ENCODE results near the gene OTX1. TPM values are rescaled to one million over a fixed set of nuclear protein-coding genes. Genes with fewer than 3 reads are reported as not detected.

The OTX1 gene
- total RNA-seq, 2 donors from 2014 or later = 0.07 TPM; not detected in 1

- no peaks in the 10 kb centered on the region for H3K9me3 Mint-ChIP-seq
- peaks cover 72% of the 10 kb centered on the region for H3K4me1 Mint-ChIP-seq (ENCODE audit: low read depth)
- H3K27ac Mint-ChIP-seq = peak overlapping the region; percentile 43
- ATAC-seq (replicated peaks in 1 of 2) (peak in 1 of 2 donors; percentile 39), DNase-seq (peak in 1 of 2 donors; percentile 37)
- peaks cover 3 to 4% of the 10 kb centered on the region in 2 donors for H3K36me3 Mint-ChIP-seq (ENCODE audit: insufficient read depth in 2 of 2)
- H3K4me3 Mint-ChIP-seq = peak overlapping the region; percentile 88 to 91
- H3K27me3 Mint-ChIP-seq (ENCODE audit: low read depth) = peaks cover 84% of the 10 kb centered on the region
Observed at GRCh38 chr2:63049970-63050333, 678 bp upstream of the OTX1 start.

DNA sequence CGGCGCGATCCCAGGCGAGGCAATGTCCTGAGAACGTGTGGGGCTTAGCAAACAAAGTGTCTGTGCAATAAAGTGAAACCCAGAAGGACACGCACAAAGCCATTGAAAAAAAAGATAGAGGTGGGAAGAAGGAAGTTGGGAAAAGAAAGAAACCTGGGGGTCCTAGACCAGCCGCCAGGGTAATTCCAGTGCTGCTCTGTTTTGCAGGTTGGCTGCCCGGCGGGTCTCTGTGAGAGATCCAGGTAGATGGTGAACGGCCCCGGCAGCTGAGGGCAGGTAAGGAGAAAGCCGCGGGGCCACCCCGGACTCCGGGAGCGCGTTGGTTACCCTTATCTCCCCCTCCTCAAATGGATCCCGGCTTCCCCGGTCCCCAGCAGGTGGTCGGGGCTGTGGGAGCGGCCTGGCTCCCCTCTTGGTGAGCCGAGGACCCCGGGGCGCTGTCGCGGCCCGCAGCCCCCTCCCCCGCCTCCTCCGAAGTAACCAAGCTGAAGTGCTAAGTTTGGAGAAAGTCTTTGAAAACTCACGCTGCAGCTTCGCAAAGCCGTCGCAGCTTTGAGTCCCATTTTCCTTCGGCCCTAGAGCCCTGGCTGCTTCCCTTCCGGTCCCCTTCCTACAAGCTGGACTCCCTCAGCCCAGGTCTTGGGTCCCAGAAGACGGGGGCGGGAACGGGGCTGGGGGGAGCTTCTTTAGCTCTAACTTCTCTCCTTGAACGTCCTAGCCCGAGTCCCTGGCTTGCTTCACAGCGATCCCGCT is 588 bp downstream of the OTX1 start:
- Mint-ChIP-seq H3K4me1 (ENCODE audit: low read depth) (peaks cover 82% of the 10 kb centered on the region), H3K4me3 (peak overlapping the region; percentile 83 to 84), H3K36me3 (ENCODE audit: insufficient read depth in 2 of 2) (peaks cover 3 to 4% of the 10 kb centered on the region in 2 donors), H3K27ac (no peak overlapping the region), H3K27me3 (ENCODE audit: low read depth) (peaks cover 84% of the 10 kb centered on the region), H3K9me3 (no peaks in the 10 kb centered on the region)
- DNase-seq (peak; percentile 22 to 29), ATAC-seq (replicated peaks in 1 of 2) (no peak)

GRCh38 chr2:63051795-63052333 is 1.2 kb downstream of the OTX1 start:
- ATAC-seq (replicated peaks in 1 of 2) = no peak
- Mint-ChIP-seq H3K27me3 (ENCODE audit: low read depth) (peaks cover 84% of the 10 kb centered on the region), H3K36me3 (ENCODE audit: insufficient read depth in 2 of 2) (peaks cover 2 to 3% of the 10 kb centered on the region in 2 donors), H3K4me3 (peak overlapping the region; percentile 83 to 84), H3K4me1 (ENCODE audit: low read depth) (peaks cover 82% of the 10 kb centered on the region), H3K9me3 (no peaks in the 10 kb centered on the region), H3K27ac (no peak overlapping the region)
- peak; percentile 3 to 4 for DNase-seq

DNA sequence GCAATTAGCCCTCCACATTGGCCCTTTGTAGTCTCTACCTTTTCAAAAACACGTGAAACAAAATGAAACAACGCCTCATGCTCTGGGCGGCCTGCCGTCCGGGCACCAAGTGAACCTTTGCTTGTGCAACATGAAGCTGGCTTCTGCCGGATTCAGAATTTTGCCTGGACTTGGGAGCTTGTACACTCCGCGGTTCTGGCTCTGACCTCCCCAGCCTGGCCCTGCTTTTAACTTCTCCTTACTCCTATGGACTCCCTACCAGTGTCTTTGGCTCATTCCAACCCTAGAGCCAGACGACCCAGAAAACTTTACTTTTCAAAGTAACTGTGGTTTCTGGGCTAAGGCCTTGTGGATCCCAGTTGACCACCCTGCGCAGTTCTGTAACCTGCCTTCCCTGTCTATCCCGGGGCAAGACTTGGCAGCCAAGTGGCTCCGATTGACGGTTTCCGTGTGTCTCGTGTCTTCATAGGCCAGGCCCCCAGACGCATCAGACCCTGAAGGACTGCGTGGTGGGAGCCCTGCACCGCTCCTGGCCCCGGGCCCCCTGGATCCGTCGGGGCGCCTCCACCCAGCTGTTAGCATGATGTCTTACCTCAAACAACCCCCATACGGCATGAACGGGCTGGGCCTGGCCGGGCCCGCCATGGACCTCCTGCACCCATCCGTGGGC is 1.9 kb downstream of the OTX1 start:
- Mint-ChIP-seq H3K9me3 (no peaks in the 10 kb centered on the region), H3K4me1 (ENCODE audit: low read depth) (peaks cover 83% of the 10 kb centered on the region), H3K27ac (no peak overlapping the region), H3K4me3 (peak overlapping the region; percentile 80 to 83), H3K36me3 (ENCODE audit: insufficient read depth in 2 of 2) (peaks cover 2 to 3% of the 10 kb centered on the region in 2 donors), H3K27me3 (ENCODE audit: low read depth) (peaks cover 86% of the 10 kb centered on the region)
- DNase-seq = peak; percentile 2 to 7
- no peak for ATAC-seq (replicated peaks in 1 of 2)

DNA sequence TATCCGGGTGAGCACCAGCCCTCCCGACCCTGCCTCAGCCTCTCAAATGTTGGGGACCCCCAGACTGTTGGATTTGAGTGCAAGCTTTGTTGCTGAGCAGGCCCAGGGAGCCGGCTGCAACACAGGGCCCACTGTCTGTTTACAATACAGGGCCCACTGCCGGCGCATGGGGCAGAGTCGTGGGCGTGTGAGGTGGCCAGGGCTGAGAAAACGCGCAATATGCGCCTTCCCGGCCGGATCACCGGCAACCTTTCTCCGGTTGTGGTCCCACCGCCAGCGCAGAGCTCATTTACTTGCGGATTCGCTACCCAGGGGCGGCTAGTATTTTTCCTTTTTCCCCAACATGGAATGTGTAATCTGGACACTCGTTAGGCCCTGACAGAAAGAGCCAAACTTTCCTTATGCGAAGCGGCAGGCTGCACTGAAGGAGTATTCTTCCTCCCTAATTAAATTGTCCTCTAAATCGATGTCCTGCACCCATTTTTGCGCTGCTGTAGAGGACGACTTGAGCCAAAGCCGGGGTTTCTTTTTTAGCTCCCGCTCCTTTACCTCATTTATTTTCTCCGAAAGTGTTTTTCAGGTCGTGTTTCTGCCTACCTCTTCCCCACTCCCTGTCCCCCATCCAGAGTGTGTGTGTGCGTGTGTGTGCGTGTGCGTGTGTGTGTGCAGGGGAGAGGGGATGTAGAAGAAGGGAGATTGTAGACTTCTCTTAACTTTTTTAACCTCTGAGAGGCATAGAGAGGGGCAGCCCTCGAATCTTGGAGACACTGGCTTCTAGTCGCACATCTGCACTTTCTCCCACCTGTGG is 2.7 kb downstream of the OTX1 start:
- ATAC-seq (replicated peaks in 1 of 2) (no peak), DNase-seq (peak; percentile 8 to 11)
- Mint-ChIP-seq H3K9me3 (no peaks in the 10 kb centered on the region), H3K4me1 (ENCODE audit: low read depth) (peaks cover 85% of the 10 kb centered on the region), H3K27ac (no peak overlapping the region), H3K27me3 (ENCODE audit: low read depth) (peaks cover 89% of the 10 kb centered on the region), H3K4me3 (peak overlapping the region; percentile 63 to 85), H3K36me3 (ENCODE audit: insufficient read depth in 2 of 2) (peaks cover 2 to 3% of the 10 kb centered on the region in 2 donors)

- peak; percentile 65 for DNase-seq
- peaks cover 81% of the 10 kb centered on the region for H3K4me1 Mint-ChIP-seq (ENCODE audit: low read depth)
- H3K4me3 Mint-ChIP-seq = peak overlapping the region; percentile 63 to 85
- peaks cover 2 to 3% of the 10 kb centered on the region in 2 donors for H3K36me3 Mint-ChIP-seq (ENCODE audit: insufficient read depth in 2 of 2)
- no peaks in the 10 kb centered on the region for H3K9me3 Mint-ChIP-seq
- H3K27me3 Mint-ChIP-seq (ENCODE audit: low read depth) = peaks cover 86% of the 10 kb centered on the region
- ATAC-seq (replicated peaks in 1 of 2) = peak; percentile 10 to 24
- H3K27ac Mint-ChIP-seq = no peak overlapping the region
Observed at GRCh38 chr2:63053889-63054602, 3.4 kb downstream of the OTX1 start.

DNA sequence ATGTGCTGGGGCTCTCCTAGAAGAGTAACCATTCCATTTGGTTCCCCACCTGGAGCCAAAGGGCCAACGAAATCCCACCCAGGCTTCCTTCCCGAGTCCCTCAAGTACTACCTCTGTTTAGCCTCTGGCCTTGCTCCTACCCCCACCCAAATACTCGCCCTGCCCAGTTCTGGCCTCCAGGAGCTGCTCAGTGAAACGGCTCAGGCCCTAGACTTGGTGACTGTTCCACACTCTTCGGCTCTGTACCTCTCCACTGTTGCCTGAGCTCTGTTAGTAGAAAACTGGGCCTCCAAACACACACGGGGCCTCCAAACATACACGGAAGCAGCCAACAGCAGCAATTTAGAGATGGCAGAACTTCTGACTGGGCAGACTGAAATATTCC is 4.2 kb downstream of the OTX1 start:
- Mint-ChIP-seq H3K36me3 (ENCODE audit: insufficient read depth in 2 of 2) (peaks cover 1 to 2% of the 10 kb centered on the region in 2 donors), H3K9me3 (no peaks in the 10 kb centered on the region), H3K27ac (no peak overlapping the region), H3K4me3 (peak overlapping the region; percentile 63 to 85), H3K27me3 (ENCODE audit: low read depth) (peaks cover 80% of the 10 kb centered on the region), H3K4me1 (ENCODE audit: low read depth) (peaks cover 75% of the 10 kb centered on the region)
- ATAC-seq (replicated peaks in 1 of 2) (no peak), DNase-seq (peak; percentile 3 to 12)

GRCh38 chr2:63055226-63056106 is 4.8 kb downstream of the OTX1 start:
- ATAC-seq (replicated peaks in 1 of 2) (peak in 1 of 2 donors; percentile 10), DNase-seq (peak; percentile 22 to 42)
- peaks cover 83% of the 10 kb centered on the region for H3K27me3 Mint-ChIP-seq (ENCODE audit: low read depth)
- H3K4me3 Mint-ChIP-seq = peak overlapping the region; percentile 63 to 85
- peaks cover 1 to 2% of the 10 kb centered on the region in 2 donors for H3K36me3 Mint-ChIP-seq (ENCODE audit: insufficient read depth in 2 of 2)
- H3K27ac Mint-ChIP-seq = no peak overlapping the region
- no peaks in the 10 kb centered on the region for H3K9me3 Mint-ChIP-seq
- H3K4me1 Mint-ChIP-seq (ENCODE audit: low read depth) = peaks cover 78% of the 10 kb centered on the region

- H3K9me3 Mint-ChIP-seq = no peaks in the 10 kb centered on the region
- H3K4me1 Mint-ChIP-seq (ENCODE audit: low read depth) = peaks cover 73% of the 10 kb centered on the region
- no peak overlapping the region for H3K27ac Mint-ChIP-seq
- ATAC-seq (replicated peaks in 1 of 2) (peak; percentile 48 to 58), DNase-seq (peak; percentile 47 to 56)
- H3K36me3 Mint-ChIP-seq (ENCODE audit: insufficient read depth in 2 of 2) = peaks cover 1 to 2% of the 10 kb centered on the region in 2 donors
- H3K27me3 Mint-ChIP-seq (ENCODE audit: low read depth) = peaks cover 86% of the 10 kb centered on the region
- H3K4me3 Mint-ChIP-seq = peak overlapping the region; percentile 63 to 85
Observed at GRCh38 chr2:63056107-63057050, 5.7 kb downstream of the OTX1 start.

GRCh38 chr2:63057249-63058143 is 6.9 kb downstream of the OTX1 start:
- Mint-ChIP-seq H3K4me3 (peak overlapping the region; percentile 63 to 85), H3K36me3 (ENCODE audit: insufficient read depth in 2 of 2) (peaks cover 1 to 2% of the 10 kb centered on the region in 2 donors), H3K27me3 (ENCODE audit: low read depth) (peaks cover 82% of the 10 kb centered on the region), H3K27ac (no peak overlapping the region), H3K9me3 (no peaks in the 10 kb centered on the region), H3K4me1 (ENCODE audit: low read depth) (peaks cover 67% of the 10 kb centered on the region)
- DNase-seq (no peak), ATAC-seq (replicated peaks in 1 of 2) (no peak)
